Neural cell (in vitro differentiated cells): Measurements from ENCODE around the gene SLC2A4. TPM values are rescaled to one million over a fixed set of nuclear protein-coding genes. Genes with fewer than 3 reads are reported as not detected.

Experiments used
- H2AFZ ChIP-seq: fragments of 200-600, 300-800 bp; sonication (generic), shearing (Covaris generic); 2 replicates; pipeline ENCODE4 v1.6.0; 2014; ENCODE audit warnings: low read depth, mild to moderate bottlenecking, antibody characterized with exemption, low read length, moderate library complexity
- H3F3A ChIP-seq: fragments of 200-600 bp; shearing (Covaris generic); 2 replicates; pipeline ENCODE4 v1.6.1; 2016; ENCODE audit warnings: mild to moderate bottlenecking, moderate library complexity, mixed read lengths, antibody characterized with exemption, low read length; ENCODE audit not compliant: insufficient read depth, poor library complexity, severe bottlenecking
- H3K27ac ChIP-seq: fragments of 200-600, 300-800 bp; sonication (generic), shearing (Covaris generic); 2 replicates; pipeline ENCODE4 v1.5.1; 2014; ENCODE audit warnings: mild to moderate bottlenecking, low read length, moderate library complexity
- H3K27me3 ChIP-seq: fragments of 300-800, 200-600 bp; sonication (generic), shearing (Covaris generic); 2 replicates; pipeline ENCODE4 v1.6.0; 2014; ENCODE audit warnings: mild to moderate bottlenecking, low read depth, low read length, moderate library complexity; ENCODE audit not compliant: insufficient read depth
- H3K36me3 ChIP-seq: fragments of 300-800, 200-600 bp; sonication (generic), shearing (Covaris generic); 2 replicates; pipeline ENCODE4 v1.5.1; 2014; ENCODE audit warnings: mild to moderate bottlenecking, antibody characterized with exemption, low read length, moderate library complexity; ENCODE audit not compliant: insufficient read depth
- H3K4me2 ChIP-seq: fragments of 300-800, 200-600 bp; sonication (generic), shearing (Covaris generic); 2 replicates; pipeline ENCODE4 v1.6.0; 2014; ENCODE audit warnings: mild to moderate bottlenecking, low read length
- H3K4me3 ChIP-seq: fragments of 300-800, 200-600 bp; sonication (generic), shearing (Covaris generic); 2 replicates; pipeline ENCODE4 v1.5.1; 2014; ENCODE audit warnings: mild to moderate bottlenecking, low read length, moderate library complexity
- H3K79me2 ChIP-seq: fragments of 200-600 bp; shearing (Covaris generic); replicated peaks from 2 replicates; pipeline ENCODE4 v1.6.0; 2014; ENCODE audit warnings: mild to moderate bottlenecking, low read length, moderate library complexity; ENCODE audit not compliant: insufficient read depth
- H3K9ac ChIP-seq: fragments of 300-800, 200-600 bp; sonication (generic), shearing (Covaris generic); 2 replicates; pipeline ENCODE4 v1.6.1; 2016; ENCODE audit warnings: mild to moderate bottlenecking, low read length, mixed read lengths
- H3K9me2 ChIP-seq: fragments of 200-600 bp; shearing (Covaris generic); 2 replicates; pipeline ENCODE4 v1.6.1; 2016; ENCODE audit warnings: mild to moderate bottlenecking, low read length, mixed read lengths; ENCODE audit not compliant: insufficient read depth
- H3K9me3 ChIP-seq: fragments of 200-600, 300-800 bp; sonication (generic), shearing (Covaris generic); 2 replicates; pipeline ENCODE4 v1.6.1; 2016; ENCODE audit warnings: mild to moderate bottlenecking, mixed run types, low read length, moderate library complexity, mixed read lengths
- H4K20me1 ChIP-seq: fragments of 200-600 bp; shearing (Covaris generic); 2 replicates; pipeline ENCODE4 v1.6.1; 2016; ENCODE audit warnings: mild to moderate bottlenecking, mixed run types; ENCODE audit not compliant: insufficient read depth
- EP300 ChIP-seq: fragments of 450-650 bp; conservative IDR thresholded peaks from 2 replicates; pipeline ENCODE4 v1.6.1; 2014; ENCODE audit warnings: antibody characterized with exemption, mild to moderate bottlenecking, moderate library complexity; ENCODE audit not compliant: poor library complexity, severe bottlenecking
- EZH2 ChIP-seq: fragments of 200-600, 300-800 bp; shearing (Covaris generic), sonication (generic); IDR thresholded peaks from 2 replicates; pipeline ENCODE4 v1.6.1; 2014; ENCODE audit warnings: antibody characterized with exemption, low read length, borderline replicate concordance, mild to moderate bottlenecking; ENCODE audit not compliant: insufficient read depth, poor library complexity, severe bottlenecking
- MXI1 ChIP-seq: fragments of 450-650 bp; conservative IDR thresholded peaks from 2 replicates; pipeline ENCODE4 v1.6.1; 2014; ENCODE audit warnings: antibody characterized with exemption, mild to moderate bottlenecking; ENCODE audit not compliant: poor library complexity, severe bottlenecking
- POLR2AphosphoS5 ChIP-seq: IDR thresholded peaks from 2 replicates; pipeline ENCODE4 v1.6.1; 2012
- RAD21 ChIP-seq: fragments of 450-650 bp; conservative IDR thresholded peaks from 2 replicates; pipeline ENCODE4 v1.6.1; 2014; ENCODE audit warnings: antibody characterized with exemption, mild to moderate bottlenecking, moderate library complexity
- SMC3 ChIP-seq: fragments of 450-650 bp; conservative IDR thresholded peaks from 2 replicates; pipeline ENCODE4 v1.6.1; 2014; ENCODE audit warnings: antibody characterized with exemption, mild to moderate bottlenecking, moderate library complexity; ENCODE audit not compliant: poor library complexity
- TAF1 ChIP-seq: IDR thresholded peaks from 2 replicates; pipeline ENCODE4 v1.6.1; 2012; ENCODE audit warnings: low read depth
- polyA plus RNA-seq: library from polyadenylated mRNA; depleted of rRNA; stranded (reverse); fragments of >200 nt; gene quantifications from 2 replicates; pipeline ENCODE4 v1.2.3, GENCODE V29; 2014
- TF ChIP-seq, protein P1 (sequence below): fragments of 450-650 bp; IDR thresholded peaks from 2 replicates; pipeline ENCODE4 v1.5.1; 2014; ENCODE audit warnings: antibody characterized with exemption, mild to moderate bottlenecking, moderate library complexity; ENCODE audit not compliant: poor library complexity, severe bottlenecking
- TF ChIP-seq, protein P2 (sequence below): IDR thresholded peaks from 2 replicates; pipeline ENCODE4 v1.6.1; 2012; ENCODE audit warnings: borderline replicate concordance

The SLC2A4 gene
- polyA plus RNA-seq, 1 donor from 2014 or later = not detected

DNA sequence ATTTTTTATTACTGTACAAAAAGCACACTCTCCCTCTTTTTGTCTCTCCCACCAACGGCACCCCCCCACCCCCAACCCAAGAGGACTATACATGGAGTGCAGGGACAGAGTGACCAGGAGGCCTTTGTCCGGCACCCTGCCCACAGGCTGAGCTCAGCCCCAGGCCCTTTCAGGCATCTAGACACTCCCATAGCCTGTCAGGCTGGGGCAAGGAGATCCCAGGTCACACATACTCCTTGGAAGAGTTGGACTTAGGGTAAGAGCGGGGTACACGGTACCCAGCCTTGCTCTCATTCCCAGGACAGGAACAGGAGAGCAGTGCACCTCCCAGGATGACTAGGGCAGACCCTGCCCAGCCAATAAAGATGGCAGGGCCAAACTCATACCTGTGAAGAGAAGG lies 21.4 kb upstream of the SLC2A4 start:
- Histone ChIP-seq H3K27ac (no peak overlapping the region), H3K27me3 (peaks cover 56% of the 10 kb centered on the region), H4K20me1 (no peaks in the 10 kb centered on the region), H3K4me3 (no peak overlapping the region), H3K79me2 (no peaks in the 10 kb centered on the region), H3K9me2 (no peaks in the 10 kb centered on the region), H3K4me2 (no peak overlapping the region), H2AFZ (no peak overlapping the region), H3K9ac (no peak overlapping the region), H3F3A (no peaks in the 10 kb centered on the region), H3K9me3 (no peaks in the 10 kb centered on the region), H3K36me3 (peaks cover 4% of the 10 kb centered on the region)
- TF ChIP-seq SMC3 = no peak
- TF ChIP-seq POLR2AphosphoS5 = no peak
- no peak for TF ChIP-seq EP300
- TF ChIP-seq, protein P1, sequence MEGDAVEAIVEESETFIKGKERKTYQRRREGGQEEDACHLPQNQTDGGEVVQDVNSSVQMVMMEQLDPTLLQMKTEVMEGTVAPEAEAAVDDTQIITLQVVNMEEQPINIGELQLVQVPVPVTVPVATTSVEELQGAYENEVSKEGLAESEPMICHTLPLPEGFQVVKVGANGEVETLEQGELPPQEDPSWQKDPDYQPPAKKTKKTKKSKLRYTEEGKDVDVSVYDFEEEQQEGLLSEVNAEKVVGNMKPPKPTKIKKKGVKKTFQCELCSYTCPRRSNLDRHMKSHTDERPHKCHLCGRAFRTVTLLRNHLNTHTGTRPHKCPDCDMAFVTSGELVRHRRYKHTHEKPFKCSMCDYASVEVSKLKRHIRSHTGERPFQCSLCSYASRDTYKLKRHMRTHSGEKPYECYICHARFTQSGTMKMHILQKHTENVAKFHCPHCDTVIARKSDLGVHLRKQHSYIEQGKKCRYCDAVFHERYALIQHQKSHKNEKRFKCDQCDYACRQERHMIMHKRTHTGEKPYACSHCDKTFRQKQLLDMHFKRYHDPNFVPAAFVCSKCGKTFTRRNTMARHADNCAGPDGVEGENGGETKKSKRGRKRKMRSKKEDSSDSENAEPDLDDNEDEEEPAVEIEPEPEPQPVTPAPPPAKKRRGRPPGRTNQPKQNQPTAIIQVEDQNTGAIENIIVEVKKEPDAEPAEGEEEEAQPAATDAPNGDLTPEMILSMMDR = no peak
- TF ChIP-seq RAD21 = no peak
- TF ChIP-seq, protein P2, sequence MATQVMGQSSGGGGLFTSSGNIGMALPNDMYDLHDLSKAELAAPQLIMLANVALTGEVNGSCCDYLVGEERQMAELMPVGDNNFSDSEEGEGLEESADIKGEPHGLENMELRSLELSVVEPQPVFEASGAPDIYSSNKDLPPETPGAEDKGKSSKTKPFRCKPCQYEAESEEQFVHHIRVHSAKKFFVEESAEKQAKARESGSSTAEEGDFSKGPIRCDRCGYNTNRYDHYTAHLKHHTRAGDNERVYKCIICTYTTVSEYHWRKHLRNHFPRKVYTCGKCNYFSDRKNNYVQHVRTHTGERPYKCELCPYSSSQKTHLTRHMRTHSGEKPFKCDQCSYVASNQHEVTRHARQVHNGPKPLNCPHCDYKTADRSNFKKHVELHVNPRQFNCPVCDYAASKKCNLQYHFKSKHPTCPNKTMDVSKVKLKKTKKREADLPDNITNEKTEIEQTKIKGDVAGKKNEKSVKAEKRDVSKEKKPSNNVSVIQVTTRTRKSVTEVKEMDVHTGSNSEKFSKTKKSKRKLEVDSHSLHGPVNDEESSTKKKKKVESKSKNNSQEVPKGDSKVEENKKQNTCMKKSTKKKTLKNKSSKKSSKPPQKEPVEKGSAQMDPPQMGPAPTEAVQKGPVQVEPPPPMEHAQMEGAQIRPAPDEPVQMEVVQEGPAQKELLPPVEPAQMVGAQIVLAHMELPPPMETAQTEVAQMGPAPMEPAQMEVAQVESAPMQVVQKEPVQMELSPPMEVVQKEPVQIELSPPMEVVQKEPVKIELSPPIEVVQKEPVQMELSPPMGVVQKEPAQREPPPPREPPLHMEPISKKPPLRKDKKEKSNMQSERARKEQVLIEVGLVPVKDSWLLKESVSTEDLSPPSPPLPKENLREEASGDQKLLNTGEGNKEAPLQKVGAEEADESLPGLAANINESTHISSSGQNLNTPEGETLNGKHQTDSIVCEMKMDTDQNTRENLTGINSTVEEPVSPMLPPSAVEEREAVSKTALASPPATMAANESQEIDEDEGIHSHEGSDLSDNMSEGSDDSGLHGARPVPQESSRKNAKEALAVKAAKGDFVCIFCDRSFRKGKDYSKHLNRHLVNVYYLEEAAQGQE = no peak
- TF ChIP-seq MXI1 = no peak
- no peak for TF ChIP-seq TAF1
- TF ChIP-seq EZH2 = no peak

DNA sequence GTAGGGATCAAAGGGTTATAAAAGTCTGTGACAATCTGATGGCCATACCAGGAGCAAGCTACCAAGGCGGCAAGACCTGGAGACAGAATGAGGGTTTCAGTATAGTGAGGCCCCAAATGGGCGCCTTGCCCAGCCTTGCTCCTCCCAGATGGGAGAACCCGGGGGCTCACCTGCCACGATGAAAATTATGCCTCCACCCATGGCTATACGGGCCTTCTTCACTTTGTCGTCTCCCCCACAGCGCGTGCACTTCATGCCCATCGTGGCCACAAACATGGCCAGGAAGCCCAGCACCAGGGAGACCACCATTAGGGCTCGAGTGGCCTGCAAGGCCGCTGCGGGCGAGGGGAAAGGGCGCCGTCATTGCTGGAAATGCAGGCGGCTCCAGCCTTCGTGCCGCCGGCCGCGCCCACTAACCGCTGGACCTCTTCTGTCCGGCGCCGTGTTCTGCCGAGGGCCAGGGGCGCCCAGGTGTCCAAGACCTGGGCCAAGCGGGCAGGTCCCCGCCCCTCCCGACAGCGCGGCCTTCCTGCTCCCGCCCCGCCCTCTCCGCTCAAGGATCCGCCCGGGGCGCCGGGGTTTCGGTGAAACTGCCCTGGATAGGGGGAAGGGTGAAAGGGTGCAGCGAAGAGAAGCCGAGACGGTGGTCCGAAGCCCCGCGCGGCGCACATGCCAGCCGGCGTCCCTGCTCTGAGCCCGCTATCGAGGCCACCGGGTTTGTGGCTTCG lies 20.7 kb upstream of the SLC2A4 start:
- Histone ChIP-seq H3K4me3 (peak overlapping the region; percentile 50), H3K9ac (no peak overlapping the region), H3K27ac (no peak overlapping the region), H3K4me2 (no peak overlapping the region), H3K9me3 (no peaks in the 10 kb centered on the region), H3K79me2 (no peaks in the 10 kb centered on the region), H4K20me1 (no peaks in the 10 kb centered on the region), H3K36me3 (peaks cover 4% of the 10 kb centered on the region), H3F3A (no peaks in the 10 kb centered on the region), H2AFZ (no peak overlapping the region), H3K27me3 (peaks cover 56% of the 10 kb centered on the region), H3K9me2 (no peaks in the 10 kb centered on the region)
- TF ChIP-seq POLR2AphosphoS5 = peak; percentile 2
- no peak for TF ChIP-seq EZH2
